ENCODE data around the gene PLEKHG1.

PLEKHG1 gene

DNA sequence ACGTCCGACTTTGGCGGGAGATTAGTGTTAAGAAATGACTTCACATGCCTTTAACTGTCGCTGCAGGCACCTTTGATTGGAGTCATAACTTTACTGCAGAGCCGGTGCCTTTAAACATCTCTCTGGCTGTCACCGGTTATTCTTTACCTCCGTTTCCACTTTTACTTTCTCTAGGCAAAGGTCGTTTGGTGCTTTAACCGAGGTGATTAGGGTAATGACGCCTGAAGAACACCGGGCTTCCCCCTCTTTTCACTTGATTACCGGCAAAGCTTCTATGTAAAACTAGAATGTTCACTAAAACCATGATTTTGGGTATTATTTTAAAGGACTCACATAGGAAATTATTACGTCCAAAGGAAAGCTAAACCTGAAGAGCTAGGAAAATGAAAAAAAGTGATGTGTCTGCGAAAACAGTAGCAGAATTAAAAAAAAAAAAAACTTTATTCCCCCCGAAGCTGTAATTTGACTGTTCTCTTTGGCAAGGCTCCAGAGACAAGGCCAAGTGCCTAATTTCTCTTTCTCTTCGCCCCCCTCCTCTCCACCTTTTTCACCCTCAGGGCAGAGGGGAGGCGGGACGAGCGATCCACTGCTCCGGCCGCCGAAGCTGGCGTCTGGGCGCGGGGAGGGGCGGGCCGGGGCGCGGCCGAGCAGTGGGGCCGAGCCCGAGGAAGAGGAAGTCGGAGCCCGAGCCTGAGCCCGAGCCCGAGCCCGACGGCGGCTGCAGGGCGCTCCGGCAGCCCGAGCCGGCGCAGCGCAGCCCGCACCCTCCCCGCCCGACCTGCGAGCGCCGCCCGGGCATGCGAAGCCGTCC is at the start of gene PLEKHG1:
Gene PLEKHG1 (plus strand): TSS at position 687 of the 811 bp plus-strand sequence. CDS start 133,797 bp downstream, outside the sequence.
- no peak for DNase-seq (ENCODE audit: low spot score)

DNA sequence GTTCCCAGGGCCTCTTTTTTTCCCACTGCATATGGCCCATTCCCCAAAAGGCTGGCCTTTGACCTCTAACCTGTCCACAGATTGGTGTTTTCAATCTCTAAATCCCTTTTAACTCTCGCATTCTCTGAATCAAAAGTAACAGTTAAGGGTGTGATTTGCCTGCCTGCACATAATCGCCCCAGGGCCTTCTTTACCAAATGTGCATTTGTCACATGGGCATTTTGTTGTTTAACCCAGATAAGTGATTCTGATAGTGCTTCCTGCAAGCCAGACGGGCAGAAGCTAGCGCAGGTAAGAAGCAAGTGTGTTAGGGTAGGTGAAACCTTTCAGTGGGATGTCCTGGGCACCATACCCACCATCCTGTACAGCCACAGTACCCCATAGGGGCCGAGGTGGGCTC is 49.4 kb upstream of the PLEKHG1 start:
- DNase-seq (ENCODE audit: low spot score), result no peak

DNA sequence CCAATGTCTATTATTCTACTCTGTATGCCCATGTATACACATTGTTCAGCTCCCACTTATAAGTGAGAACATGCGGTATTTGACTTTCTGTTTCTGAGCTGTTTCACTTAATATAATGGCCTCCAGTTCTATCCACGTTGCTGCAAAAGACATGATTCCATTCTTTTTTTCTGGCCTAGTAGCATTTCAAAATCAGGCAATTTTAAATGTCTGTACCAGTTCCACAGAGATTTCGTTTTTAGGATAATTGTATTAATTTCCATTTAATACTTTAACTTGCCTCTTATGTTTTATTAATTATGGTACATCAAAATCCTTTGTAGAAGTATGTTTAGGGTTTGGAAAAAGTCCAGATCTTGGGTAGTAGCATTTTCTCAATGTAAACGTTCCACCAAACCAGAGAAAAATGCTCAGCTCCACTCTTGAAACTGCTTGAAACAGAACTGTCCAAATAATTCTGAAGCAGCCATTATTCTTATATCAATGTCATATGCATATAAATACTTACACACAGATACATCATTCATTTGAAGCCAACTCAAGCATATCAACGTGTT is 42.6 kb upstream of the PLEKHG1 start:
- DNase-seq (ENCODE audit: low spot score), result no peak

DNA sequence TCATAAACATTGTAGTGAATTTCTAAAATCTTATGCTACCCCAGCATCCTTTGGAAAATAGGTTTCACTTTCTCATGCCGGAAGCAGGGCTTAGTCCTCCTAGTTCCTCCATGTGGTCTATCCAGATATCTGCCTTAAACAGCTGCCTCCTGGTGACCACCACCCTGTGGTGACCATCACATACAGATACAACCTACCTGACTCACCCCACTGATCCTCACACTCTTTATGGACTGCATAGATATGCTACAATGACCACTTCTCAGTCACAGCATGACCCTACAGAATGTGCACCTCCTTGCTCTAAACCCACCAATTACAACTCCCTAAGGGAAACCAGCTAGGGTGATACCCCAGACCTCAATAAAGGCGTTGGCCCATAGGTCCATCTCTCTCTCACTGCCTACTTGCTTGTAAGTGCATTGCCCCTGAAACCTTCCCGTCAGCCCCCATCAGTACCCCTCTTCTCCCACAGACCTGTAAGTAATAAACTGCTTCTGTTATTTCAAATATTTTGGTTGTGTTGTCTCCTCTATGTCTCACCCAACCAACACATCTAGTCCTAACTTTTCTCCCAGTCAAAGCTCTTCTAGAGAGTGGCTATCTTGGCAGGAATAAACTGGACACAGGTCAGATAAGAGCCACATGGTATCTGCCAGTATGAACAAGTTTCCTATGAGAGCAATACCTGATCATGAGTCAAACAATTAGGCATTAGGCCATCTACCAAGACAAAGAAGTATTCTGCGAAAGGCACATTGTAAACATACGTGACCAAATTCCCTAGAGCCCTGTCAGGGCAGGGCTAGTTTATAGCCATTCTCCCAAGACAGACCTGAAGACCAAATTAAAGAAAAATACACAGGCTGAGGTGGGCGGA is 39.4 kb upstream of the PLEKHG1 start:
- no peak for DNase-seq (ENCODE audit: low spot score)

DNA sequence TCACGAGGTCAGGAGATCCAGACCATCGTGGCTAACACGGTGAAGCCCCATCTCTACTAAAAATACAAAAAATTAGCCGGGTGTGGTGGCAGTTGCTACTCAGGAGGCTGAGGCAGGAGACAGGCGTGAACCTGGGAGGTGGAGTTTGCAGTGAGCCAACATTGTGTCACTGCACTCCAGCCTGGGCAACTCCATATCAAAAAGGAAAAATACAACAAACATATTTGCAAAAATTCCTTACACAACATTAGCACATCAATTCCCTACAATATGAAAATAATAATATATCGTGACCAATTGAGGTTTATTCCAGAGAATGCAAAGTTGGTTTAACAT is 38.8 kb upstream of the PLEKHG1 start:
- DNase-seq (ENCODE audit: low spot score), result no peak

DNA sequence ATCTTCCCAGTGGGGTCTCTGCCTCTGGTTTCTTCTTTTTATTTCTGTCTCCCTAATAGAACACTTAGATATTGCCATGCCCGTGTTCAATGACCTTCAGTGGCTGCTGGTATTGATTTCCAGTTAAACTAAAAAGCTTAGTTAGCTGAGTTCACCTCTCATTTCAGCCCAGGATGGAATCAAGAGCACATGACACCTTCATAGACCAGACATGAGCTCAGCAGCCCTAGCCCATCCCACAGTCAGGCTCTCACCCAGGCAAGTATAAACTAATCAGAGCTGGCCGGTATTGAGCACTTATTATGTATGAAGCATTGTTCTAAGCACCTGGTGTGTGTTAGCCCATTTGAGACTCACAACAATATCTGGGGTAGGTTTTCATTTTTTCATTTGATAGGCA is 33.7 kb upstream of the PLEKHG1 start:
- no peak for DNase-seq (ENCODE audit: low spot score)

DNA sequence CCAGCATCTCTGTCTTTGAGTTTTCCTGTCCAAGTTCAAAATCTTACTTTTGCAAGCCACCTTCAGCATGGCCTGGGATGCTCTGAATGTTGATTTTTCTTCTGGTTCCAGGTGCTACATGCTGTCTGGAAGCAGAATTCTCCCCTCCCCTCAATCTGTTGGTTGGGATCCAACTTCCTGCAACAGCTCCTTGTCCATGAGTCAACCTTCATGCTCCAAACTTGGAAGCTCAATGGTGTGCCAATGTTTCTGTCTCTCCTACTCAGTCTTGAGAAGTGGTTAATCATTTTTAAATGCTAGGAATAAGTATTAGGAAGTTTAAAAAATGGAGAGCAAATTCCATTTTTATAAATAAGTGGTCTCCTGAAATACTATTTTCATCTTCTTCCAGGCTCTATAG is 33.2 kb upstream of the PLEKHG1 start:
- no peak for DNase-seq (ENCODE audit: low spot score)

DNA sequence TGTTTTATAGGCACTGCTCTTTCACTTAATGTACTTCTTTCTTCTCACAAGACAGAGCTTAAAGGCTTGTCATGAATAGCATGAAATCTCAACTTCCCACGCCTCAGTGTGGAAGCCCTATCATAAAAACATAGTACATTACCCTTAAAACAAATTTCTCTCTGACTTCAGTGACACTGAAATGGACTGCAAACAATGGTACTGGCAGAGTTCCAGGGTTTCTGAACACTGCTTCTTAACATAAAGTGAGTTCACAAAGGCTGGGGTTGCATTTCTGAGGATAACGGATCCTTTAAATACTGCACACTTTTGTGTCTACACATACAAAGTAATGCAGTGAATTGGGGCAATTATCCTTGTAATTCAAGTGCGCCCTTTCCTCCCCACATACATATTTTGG is 32.3 kb upstream of the PLEKHG1 start:
- DNase-seq (ENCODE audit: low spot score), result peak; percentile 75

DNA sequence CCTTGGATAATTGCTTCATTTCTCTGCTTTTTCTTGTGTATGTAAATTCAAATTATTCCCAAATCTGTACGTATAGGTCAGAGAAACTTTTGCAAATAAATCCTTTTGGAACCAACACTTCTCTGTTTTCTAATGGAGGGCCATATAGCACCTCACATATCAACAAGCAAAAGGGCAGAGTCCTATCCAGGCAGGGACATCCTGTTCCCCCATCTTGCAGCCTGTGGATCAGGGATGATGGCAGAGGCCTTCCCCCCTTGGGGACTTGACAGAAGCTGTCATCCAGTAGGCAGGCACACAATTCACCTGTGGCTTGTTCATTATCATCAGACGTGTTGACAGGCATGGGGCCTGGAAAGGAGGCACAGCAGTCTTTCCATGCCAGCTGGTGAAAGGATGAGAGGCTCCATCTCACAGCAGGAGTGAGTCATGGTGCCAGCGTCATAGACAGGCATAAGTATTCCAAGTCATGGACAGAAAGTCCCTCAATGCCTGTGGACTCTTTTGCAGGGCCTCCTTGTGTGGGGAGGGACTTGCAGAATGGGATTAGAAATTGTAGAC is 31.8 kb upstream of the PLEKHG1 start:
- DNase-seq (ENCODE audit: low spot score), result no peak

DNA sequence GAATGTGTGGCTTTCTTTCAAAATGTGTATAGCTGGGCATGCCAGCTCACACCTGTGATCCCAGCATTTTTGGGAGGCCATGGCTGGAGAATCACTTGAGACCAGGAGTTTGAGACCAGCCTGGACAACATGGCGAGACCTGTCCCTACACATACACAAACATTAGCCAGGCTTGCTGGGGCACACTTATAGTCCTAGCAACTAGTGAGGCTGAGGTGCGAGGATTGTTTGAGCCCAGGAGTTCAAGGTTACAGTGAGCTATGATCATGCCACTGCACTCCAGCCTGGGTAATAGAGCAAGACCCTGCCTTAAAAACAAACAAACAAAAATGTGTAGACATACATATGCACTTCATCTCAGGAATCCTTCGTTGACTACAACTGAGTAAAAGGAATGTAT is 31.1 kb upstream of the PLEKHG1 start:
- no peak for DNase-seq (ENCODE audit: low spot score)

DNA sequence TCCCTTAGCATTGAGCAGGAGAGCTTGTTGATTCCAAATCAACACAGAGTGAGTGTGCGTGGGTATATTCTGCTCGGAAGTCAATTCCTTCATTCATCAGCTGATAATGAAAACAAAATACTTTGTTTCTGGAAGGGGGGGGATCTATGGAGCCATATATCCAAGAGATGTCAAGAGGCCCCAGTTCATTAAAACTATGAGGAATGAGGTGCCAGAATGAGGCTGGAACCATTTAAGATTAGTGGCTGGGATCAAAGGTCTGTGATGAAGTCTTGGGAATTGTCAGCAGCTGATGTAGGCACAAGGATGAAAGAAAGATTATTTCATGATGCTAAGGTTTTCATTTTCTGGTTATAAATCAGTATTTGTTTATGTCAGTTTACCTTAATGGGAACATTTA is 30.5 kb upstream of the PLEKHG1 start:
- DNase-seq (ENCODE audit: low spot score), result no peak

DNA sequence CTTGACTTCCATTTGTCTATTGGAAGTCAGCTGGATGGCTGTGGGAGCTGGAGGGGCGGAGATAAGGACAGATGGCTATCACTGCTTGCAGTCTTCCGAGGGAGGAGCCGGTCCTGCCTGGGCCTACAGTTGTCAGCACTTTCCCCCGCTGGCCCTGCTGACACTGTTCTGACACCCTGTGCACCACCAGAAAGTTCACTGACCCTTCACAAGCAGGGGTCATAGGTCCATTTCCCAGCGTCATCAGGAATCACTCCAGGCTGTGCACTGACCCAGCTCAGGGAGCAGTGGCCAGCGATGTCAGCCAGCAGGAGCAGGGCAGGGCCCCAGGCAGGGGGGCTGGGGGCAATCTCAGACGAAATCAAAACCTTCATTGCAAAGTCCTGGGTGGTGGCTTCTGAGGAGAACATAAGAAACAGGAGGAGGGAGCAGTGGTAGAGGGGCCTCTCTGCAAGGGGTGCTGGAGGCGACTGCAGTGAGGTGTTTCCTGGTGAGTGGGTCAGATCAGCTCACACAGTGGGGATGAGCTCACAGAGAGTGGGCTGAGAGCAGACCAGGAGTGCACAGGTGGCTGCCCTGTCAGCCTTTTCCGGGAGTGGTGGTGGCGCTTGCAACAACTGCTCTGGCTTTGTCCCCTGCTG is 26.5 kb upstream of the PLEKHG1 start:
- no peak for DNase-seq (ENCODE audit: low spot score)

DNA sequence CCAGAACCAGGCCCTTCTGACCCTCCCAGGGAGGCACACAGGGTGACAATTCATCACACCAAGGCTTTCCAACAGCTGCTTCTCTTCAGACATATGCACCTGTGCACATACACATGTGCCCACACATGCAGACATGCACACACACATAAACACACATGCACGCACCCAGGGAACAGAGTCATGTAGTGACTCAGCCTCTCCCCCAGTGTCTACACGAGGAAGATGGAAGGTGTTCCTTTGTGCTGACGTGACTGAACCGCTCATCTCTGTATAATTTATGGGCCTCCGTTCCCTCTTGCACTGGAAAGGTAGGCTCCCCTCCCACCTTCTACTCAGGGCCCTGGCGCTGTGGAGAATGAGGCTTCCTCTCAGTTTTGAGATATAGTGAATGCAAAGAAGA is 23.8 kb upstream of the PLEKHG1 start:
- no peak for DNase-seq (ENCODE audit: low spot score)

DNA sequence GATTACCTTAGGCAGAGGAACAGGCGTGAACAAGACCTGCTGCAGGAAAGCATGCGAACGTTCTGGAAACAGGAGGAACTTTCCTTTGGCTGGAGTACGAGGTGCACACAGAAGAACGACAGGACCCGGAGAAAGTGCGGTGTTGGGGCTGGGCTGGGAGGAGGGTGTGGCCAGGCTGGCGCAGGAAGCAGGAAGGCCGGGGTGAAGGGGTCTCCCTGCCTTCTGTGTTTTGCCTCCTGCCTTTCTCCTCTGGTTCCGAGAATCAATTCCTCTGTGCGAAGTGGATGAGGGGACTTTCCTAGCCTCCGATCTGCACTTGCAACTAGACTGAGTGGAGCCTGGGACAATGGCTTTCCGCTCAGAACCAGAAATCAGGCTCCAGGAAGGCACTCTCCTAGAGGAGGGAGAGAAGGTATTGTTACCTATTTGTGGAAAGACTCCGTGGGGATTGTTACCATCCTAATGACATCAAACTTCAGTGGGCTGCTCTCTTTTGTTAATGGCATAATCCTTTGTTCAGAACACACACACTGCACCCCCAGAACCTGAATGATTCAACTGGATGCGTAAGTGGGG is 22.9 kb upstream of the PLEKHG1 start:
- no peak for DNase-seq (ENCODE audit: low spot score)

DNA sequence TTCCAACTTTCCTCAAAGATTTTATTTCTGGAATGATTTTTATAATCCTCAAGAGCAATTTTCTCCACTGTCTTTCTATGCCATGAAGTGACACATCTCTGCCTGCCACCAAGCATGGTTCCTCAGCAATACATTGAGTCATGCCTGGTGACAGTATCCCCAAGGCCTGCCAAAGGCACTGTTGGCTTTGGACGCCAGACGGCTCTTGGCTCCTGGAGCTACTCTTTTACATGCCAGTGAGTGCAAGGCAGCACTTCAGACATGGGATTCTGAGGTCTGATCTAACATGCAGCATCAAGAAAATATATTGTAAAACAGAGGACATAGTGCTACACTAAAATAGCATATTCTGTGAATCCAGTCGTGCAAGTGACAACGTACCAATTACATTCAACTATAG is 20.1 kb upstream of the PLEKHG1 start:
- peak; percentile 53 for DNase-seq (ENCODE audit: low spot score)

DNA sequence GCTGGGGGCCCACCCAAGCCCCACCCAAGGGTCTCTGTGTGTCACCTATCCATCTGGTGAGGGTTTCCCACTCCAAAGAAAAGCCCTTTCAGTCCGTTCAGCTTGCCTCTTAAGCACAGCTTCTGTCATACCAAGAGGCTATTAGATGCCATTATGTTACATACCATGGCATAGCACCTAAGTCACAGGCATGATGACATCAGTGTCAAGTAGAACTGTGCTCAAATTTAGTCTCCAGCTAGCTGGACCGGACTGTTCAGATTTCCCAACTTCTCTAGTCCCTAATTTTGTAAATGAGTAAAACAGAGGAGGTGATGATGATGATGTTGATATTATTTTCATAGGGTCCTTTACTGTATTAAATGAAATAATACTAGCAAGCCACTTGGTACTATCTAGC is 19.2 kb upstream of the PLEKHG1 start:
- no peak for DNase-seq (ENCODE audit: low spot score)

DNA sequence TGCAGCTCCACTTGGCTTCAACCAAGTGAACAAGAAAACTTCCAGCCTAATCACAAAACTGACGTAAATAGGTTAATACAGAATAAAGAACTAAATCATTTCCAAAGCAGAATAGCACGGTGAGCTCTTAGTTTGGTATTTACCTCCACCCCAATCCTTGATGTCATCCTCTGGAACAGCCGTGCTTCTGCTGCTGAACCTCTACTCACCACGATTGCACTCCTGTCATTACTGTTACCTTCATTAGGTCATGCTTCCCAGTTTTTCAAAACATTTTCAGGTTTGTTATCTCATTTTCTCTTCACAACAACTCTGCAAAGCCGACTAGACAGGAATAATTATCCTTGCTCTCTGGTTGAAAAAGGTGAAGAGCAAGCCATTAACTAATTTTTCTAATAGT is 15.6 kb upstream of the PLEKHG1 start:
- no peak for DNase-seq (ENCODE audit: low spot score)

DNA sequence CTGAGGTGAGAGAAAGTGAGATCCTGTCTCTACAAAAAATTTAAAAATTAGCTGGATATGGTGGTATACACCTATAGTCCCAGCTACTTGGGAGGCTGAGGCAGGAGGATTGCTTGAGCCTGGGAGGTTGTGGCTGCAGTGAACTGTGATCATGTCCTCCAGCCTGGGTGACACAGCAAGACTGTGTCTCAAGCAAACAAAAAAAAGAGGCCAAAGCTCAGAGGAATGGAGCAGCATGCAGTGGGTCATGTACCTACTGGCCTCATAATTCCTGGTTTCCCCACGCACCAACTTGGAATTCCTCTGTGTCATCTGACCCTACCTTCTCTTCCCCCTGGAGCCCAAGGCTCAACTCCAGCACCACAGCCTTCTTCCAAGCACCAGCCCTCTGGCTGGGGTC is 15.1 kb upstream of the PLEKHG1 start:
- DNase-seq (ENCODE audit: low spot score), result no peak

DNA sequence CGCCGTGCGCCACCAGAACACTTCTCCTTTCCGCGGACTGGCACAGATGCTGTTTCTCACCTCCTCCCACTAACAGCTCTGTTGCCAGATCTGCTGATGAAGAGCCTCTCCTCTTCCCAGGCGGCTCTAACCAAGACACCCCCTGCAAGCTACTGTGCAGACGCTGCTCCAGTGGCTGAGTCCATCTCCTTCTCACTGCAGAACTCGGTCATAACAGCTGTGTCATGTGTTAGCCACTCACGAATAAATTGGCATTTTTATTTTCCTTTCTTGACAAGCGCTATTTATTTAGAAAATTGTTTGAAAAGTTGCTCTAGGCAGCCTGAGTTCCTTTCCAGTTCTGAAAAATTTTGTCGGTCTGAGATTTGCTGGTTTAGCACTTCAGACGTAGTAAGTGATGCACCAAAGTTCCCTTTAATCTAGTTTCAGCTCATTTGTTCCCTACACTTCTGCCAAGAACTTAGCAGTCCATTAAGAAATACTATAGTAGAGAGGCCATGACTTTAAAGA is 12.8 kb upstream of the PLEKHG1 start:
- DNase-seq (ENCODE audit: low spot score), result no peak

DNA sequence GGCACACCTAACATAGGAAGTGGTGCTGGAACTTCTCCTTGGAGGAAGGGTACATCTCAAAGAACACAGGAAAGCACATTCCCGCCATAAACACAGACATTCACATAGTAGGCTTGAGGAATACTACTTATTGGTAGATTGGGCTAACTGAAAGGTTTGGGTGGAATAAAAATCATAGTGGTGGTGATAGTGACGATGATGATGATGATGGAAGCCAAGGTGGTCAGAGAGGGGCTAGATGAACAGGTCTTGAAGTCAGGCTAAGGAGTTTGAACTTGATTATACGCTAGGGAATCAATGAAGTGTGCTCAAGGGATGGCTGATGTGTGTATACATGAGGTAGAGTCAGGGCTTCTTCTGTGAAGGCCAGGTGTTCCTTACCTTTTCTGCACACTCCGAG is 12.0 kb upstream of the PLEKHG1 start:
- no peak for DNase-seq (ENCODE audit: low spot score)

DNA sequence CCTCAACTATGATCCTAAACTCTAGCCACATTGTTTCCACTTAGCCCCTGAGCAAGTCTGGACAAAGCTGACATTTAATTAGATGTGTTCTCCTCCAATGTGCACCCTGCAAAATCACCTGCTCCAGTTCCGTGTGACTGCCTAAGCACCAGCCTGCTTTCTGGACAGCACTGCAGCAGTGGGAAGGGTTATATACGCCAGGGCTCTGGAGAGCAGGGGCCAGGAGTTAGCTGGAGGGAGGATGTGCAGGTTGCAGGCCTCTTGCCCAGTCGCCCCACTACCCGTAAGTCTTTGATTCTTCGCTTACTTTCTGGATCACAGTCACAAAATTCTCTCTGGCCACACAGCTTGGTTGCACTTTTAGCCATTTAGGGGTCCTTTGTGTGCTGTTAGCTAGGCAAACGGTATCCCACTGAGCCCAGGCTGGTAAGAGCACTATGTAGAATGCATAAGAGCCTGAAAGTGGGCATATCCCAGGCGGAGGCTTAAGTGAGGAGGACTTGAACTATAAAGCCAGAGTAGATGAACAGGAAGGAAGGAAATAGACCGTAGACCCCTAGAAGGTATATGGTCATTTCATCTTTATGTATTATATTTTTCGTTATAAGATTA is 10.7 kb upstream of the PLEKHG1 start:
- no peak for DNase-seq (ENCODE audit: low spot score)
